Loucy (cell line): Measurements from ENCODE around the gene C13orf46.

ENCODE experiments used
- EZH2phosphoT487 ChIP-seq: fragments of 200-600 bp; IDR thresholded peaks from 2 replicates; pipeline ENCODE4 v1.6.1; 2018; ENCODE audit warnings: antibody characterized with exemption, mild to moderate bottlenecking, moderate library complexity, borderline replicate concordance
- TF ChIP-seq, protein P1 (sequence below): fragments of 200-600 bp; sonication (generic); conservative IDR thresholded peaks from 2 replicates; pipeline ENCODE4 v1.5.1; 2014; ENCODE audit warnings: mild to moderate bottlenecking, antibody characterized with exemption, low read length

- TF ChIP-seq, protein P1, sequence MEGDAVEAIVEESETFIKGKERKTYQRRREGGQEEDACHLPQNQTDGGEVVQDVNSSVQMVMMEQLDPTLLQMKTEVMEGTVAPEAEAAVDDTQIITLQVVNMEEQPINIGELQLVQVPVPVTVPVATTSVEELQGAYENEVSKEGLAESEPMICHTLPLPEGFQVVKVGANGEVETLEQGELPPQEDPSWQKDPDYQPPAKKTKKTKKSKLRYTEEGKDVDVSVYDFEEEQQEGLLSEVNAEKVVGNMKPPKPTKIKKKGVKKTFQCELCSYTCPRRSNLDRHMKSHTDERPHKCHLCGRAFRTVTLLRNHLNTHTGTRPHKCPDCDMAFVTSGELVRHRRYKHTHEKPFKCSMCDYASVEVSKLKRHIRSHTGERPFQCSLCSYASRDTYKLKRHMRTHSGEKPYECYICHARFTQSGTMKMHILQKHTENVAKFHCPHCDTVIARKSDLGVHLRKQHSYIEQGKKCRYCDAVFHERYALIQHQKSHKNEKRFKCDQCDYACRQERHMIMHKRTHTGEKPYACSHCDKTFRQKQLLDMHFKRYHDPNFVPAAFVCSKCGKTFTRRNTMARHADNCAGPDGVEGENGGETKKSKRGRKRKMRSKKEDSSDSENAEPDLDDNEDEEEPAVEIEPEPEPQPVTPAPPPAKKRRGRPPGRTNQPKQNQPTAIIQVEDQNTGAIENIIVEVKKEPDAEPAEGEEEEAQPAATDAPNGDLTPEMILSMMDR = no peak
- TF ChIP-seq EZH2phosphoT487 = no peak
Observed at GRCh38 chr13:113950451-113951245, 23.2 kb downstream of the C13orf46 start.
